Measurements from ENCODE around the gene CLCN1. TPM values are rescaled to one million over a fixed set of nuclear protein-coding genes. Genes with fewer than 3 reads are reported as not detected.
A peak's percentile ranks its signal among the peaks of the same experiment; 100 is the strongest.

CLCN1 gene
- total and polyA plus RNA-seq, 2 of the 4 experiments (the other 2 are of a cell fraction), result not detected

DNA sequence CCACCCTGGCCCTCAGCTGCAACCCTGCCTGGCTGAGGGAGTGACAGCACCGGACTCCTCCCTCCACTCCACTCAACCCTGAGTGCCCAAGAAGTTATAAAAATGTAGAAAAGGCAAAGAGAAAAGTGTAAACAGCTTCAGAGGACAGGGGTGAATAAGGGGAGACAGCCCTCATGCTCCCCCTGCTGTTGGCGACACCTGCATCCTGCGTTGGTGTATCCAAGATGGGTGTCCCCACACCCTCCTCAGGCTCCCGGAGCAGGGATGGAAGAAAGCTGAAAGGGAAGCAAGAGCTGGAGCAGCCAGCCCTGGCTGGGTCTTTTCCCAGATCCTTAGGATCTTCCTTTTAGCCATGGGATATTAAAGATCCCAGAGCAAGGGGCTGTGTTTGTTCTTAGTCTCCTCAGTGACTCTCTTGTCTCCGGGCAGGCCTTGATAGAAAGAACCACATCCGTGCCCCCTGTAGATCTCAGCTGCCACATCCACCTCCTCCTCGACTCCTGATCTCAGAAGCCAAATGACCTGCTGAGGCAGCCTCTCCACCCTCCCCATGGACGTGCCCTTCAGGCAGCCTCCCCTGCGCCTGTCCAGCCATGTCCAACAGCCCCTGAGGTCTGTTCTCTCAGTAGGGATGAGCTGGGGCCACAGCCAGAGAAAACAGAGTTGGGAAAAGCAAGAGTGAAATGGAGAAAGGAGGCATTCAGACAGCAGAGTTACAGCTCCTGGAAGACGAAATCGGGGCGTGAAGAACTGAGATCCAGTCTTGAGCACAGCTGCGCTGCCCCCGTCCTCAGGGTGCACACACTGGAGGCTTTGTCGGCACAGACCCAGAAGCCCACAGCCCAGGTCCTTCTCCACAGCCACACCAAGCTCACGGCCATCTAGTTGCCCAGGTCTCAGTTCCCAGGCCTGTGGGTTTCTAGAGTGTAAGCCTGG lies 39.8 kb downstream of the CLCN1 start (continued):
- TF ChIP-seq, protein P1, sequence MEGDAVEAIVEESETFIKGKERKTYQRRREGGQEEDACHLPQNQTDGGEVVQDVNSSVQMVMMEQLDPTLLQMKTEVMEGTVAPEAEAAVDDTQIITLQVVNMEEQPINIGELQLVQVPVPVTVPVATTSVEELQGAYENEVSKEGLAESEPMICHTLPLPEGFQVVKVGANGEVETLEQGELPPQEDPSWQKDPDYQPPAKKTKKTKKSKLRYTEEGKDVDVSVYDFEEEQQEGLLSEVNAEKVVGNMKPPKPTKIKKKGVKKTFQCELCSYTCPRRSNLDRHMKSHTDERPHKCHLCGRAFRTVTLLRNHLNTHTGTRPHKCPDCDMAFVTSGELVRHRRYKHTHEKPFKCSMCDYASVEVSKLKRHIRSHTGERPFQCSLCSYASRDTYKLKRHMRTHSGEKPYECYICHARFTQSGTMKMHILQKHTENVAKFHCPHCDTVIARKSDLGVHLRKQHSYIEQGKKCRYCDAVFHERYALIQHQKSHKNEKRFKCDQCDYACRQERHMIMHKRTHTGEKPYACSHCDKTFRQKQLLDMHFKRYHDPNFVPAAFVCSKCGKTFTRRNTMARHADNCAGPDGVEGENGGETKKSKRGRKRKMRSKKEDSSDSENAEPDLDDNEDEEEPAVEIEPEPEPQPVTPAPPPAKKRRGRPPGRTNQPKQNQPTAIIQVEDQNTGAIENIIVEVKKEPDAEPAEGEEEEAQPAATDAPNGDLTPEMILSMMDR (conservative IDR thresholded peaks at IDR 0.05; ENCODE audit: low read depth, low read length), result no peak

DNA sequence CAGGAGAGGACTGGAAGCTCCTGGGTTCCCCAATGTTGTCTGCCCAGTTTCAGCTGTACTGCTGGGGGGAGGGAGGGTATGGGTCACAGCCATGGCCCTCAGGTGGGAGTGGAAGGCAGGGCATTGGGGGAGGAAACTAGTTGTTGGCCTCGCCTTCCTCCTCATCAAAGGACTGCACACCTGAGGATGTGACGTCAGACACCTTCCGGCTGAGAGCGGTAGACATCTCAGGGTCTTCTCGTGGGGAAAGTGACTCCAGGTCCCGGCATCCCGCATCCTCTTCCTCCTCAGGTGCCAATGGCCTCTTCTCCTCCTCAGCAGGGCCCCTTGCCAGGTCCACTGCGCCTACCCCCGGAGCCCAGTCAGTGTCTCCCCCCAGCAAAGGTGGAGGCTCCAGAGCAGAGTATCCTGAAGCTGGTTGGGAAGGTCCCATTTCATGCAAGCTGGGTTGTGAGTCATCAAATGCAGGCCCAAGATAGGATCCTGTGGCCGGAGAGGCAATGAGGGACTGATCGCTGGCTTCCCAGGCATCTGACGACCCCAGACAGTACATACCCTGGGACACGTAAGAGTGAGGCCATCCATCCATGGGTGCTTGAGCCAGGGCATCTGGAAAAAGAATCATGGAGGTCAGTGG lies 40.6 kb downstream of the CLCN1 start:
- Histone ChIP-seq H3K4ac (ENCODE audit: low read depth, low read length) (no peak overlapping the region), H3K56ac (ENCODE audit: extremely low read depth, insufficient read depth, low read length) (no peak overlapping the region), H4K91ac (ENCODE audit: insufficient read depth, low read depth, low read length) (no peak overlapping the region), H2BK5ac (ENCODE audit: low read depth, low read length, poor library complexity, severe bottlenecking) (no peak overlapping the region), H2BK15ac (ENCODE audit: low read depth, low read length) (no peak overlapping the region), H4K5ac (ENCODE audit: low read depth, low read length) (no peak overlapping the region), H3K9ac (ENCODE audit: low read depth, low read length) (no peak overlapping the region), H3K23ac (ENCODE audit: low read depth, low read length) (no peak overlapping the region), H2AK9ac (replicated peaks; ENCODE audit: low read depth, low read length, poor library complexity) (peak overlapping the region; percentile 15), H3K14ac (replicated peaks; ENCODE audit: low read depth, low read length) (no peak overlapping the region), H3K4me3 (ENCODE audit: insufficient read depth, low read depth, low read length) (no peak overlapping the region), H4K8ac (ENCODE audit: low read depth in 2 of 2, low read length in 2 of 2) (no peak overlapping the region), H2BK120ac (ENCODE audit: low read depth, low read length) (no peak overlapping the region), H3K27ac (ENCODE audit: insufficient read depth, low read length) (no peak overlapping the region), H2BK20ac (ENCODE audit: low read depth, low read length) (no peak overlapping the region), H3K27me3 (ENCODE audit: control insufficient read depth, insufficient read depth, low read length) (peaks cover 22% of the 10 kb centered on the region), H3K36me3 (ENCODE audit: control insufficient read depth, insufficient read depth, low read length) (peaks cover 2% of the 10 kb centered on the region; the same call in 1 of the 2 replicates), H3K4me1 (ENCODE audit: control insufficient read depth, insufficient read depth, low read length) (no peaks in the 10 kb centered on the region), H3K79me1 (ENCODE audit: low read depth in 1 of 2, low read length in 2 of 2) (no peaks in the 10 kb centered on the region), H3K18ac (ENCODE audit: low read depth, low read length) (no peak overlapping the region), H2AK5ac (ENCODE audit: low read depth, low read length) (no peak overlapping the region), H4K20me1 (ENCODE audit: insufficient read depth, low read length) (no peaks in the 10 kb centered on the region), H3K9me1 (ENCODE audit: insufficient read depth, low read length) (no peaks in the 10 kb centered on the region; the same call in 1 of the 2 replicates), H3K9me3 (ENCODE audit: control insufficient read depth, insufficient read depth, low read length) (no peaks in the 10 kb centered on the region), H2AFZ (replicated peaks; ENCODE audit: low read length, poor library complexity) (no peak overlapping the region), H3K4me2 (ENCODE audit: low read depth, low read length) (no peak overlapping the region)
- CTCF ChIA-PET, result no interaction called here
- in situ Hi-C loops (cut with MboI; ENCODE audit: low sequenced_read_pairs), result no loop called here
- ATAC-seq (ENCODE audit: low read depth) (no peak), DNase-seq (no peak)
- no CpG with 5 or more reads among the region's 13 CpGs for WGBS, 2 experiments (ENCODE audit: extremely low coverage in 2 of 2, insufficient read length in 1 of 2)
- no TSS peak for BruUV-seq (replicated peaks)
- POLR2A ChIA-PET (ENCODE audit: unreplicated experiment), result no interaction called here
- intact Hi-C loops (cut with micrococcal nuclease), result no loop called here
- dilution Hi-C loops (cut with HindIII; ENCODE audit: low sequenced_read_pairs, unreplicated experiment), result no loop called here
- TF ChIP-seq CHD1 (IDR thresholded peaks at IDR 0.05; ENCODE audit: low read depth, low read length), result no peak
- no peak for TF ChIP-seq CEBPB (IDR thresholded peaks at IDR 0.05; ENCODE audit: low read depth, low read length)
- no peak for TF ChIP-seq POLR2A (IDR thresholded peaks at IDR 0.05; ENCODE audit: low read depth, low read length)
- no peak for TF ChIP-seq MXI1 (IDR thresholded peaks at IDR 0.05; ENCODE audit: borderline replicate concordance, low read depth, low read length)
- no peak for TF ChIP-seq BHLHE40 (IDR thresholded peaks at IDR 0.05; ENCODE audit: low read depth, low read length)
- TF ChIP-seq, protein P2, sequence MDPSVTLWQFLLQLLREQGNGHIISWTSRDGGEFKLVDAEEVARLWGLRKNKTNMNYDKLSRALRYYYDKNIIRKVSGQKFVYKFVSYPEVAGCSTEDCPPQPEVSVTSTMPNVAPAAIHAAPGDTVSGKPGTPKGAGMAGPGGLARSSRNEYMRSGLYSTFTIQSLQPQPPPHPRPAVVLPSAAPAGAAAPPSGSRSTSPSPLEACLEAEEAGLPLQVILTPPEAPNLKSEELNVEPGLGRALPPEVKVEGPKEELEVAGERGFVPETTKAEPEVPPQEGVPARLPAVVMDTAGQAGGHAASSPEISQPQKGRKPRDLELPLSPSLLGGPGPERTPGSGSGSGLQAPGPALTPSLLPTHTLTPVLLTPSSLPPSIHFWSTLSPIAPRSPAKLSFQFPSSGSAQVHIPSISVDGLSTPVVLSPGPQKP (IDR thresholded peaks at IDR 0.05; ENCODE audit: borderline replicate concordance, low read depth, low read length), result no peak
- TF ChIP-seq RAD21 (IDR thresholded peaks at IDR 0.05; ENCODE audit: low read length), result no peak

Data from IMR-90 (cell line).